K562 (cell line): Measurements from ENCODE around the gene RAI1. TPM values are rescaled to one million over a fixed set of nuclear protein-coding genes. Genes with fewer than 3 reads are reported as not detected.

Source experiments
- CBFA2T2 ChIP-seq: fragments of 450-650 bp; conservative IDR thresholded peaks from 2 replicates; pipeline ENCODE4 v1.6.1; 2017; ENCODE audit warnings: mild to moderate bottlenecking
- DPF2 ChIP-seq: fragments of 450-650 bp; IDR thresholded peaks from 2 replicates; pipeline ENCODE4 v1.6.1; 2016
- HMGN3 ChIP-seq: IDR thresholded peaks from 2 replicates; pipeline ENCODE4 v1.6.1; 2011; ENCODE audit warnings: borderline replicate concordance, low read depth, mild to moderate bottlenecking, mixed read lengths, low read length; ENCODE audit not compliant: insufficient read length; ENCODE audit errors: extremely low read depth
- NFIC ChIP-seq: fragments of 450-650 bp; IDR thresholded peaks from 2 replicates; pipeline ENCODE4 v1.6.1; 2017; ENCODE audit warnings: mild to moderate bottlenecking, inconsistent platforms
- NFRKB ChIP-seq: fragments of 450-650 bp; IDR thresholded peaks from 2 replicates; pipeline ENCODE4 v1.6.1; 2016; ENCODE audit warnings: low read depth
- RBM34 ChIP-seq: fragments of 200-400 bp; formaldehyde crosslinking; IDR thresholded peaks from 2 replicates; pipeline ENCODE4 v1.6.1; 2018; ENCODE audit warnings: low read length, borderline replicate concordance; ENCODE audit not compliant: insufficient read depth
- RCOR1 ChIP-seq, 2 experiments: IDR thresholded peaks; 2 replicates each; pipeline ENCODE4 v1.6.1; 2012; ENCODE audit warnings: low read depth in 2 of 2, low read length in 2 of 2, borderline replicate concordance in 1 of 2, improper control_type of control experiment in 1 of 2
- RFX7 ChIP-seq: fragments of 250-450 bp; sonication (Bioruptor Pico); IDR thresholded peaks from 2 replicates; pipeline ENCODE4 v1.5.1; 2021; ENCODE audit warnings: mild to moderate bottlenecking
- RNF2 ChIP-seq: sonication (generic); IDR thresholded peaks from 2 replicates; pipeline ENCODE4 v1.6.1; 2016
- SMC3 ChIP-seq: conservative IDR thresholded peaks from 2 replicates; pipeline ENCODE4 v1.6.1; 2011; ENCODE audit warnings: low read depth, low read length, improper control_type of control experiment; ENCODE audit not compliant: insufficient read depth
- TEAD1 ChIP-seq, 2 experiments: fragments of 450-650 bp in 1 of 2; sonication (generic) in 1 of 2; formaldehyde crosslinking; IDR thresholded peaks; 2 replicates each; pipeline versions ENCODE4 v1.4.0 to v1.8.0; 2020 to 2022; ENCODE audit warnings: mild to moderate bottlenecking in 2 of 2, missing genetic modification reagents in 1 of 2
- XRCC4 ChIP-seq: IDR thresholded peaks from one replicate; pipeline ENCODE4 v1.6.1; 2011; ENCODE audit not compliant: insufficient read depth, insufficient read length; ENCODE audit errors: extremely low read depth
- ZKSCAN1 ChIP-seq: fragments of 150-350 bp; IDR thresholded peaks from 2 replicates; pipeline ENCODE4 v1.6.1; 2016; ENCODE audit warnings: low read depth, low read length
- ZNF583 ChIP-seq: fragments of 250-450 bp; sonication (Bioruptor Pico); IDR thresholded peaks from 2 replicates; pipeline ENCODE4 v1.4.0; 2020
- ZNF707 ChIP-seq: fragments of 250-450 bp; sonication (Bioruptor Pico); conservative IDR thresholded peaks from 2 replicates; pipeline ENCODE4 v1.8.0; 2022; ENCODE audit warnings: inconsistent platforms, mild to moderate bottlenecking, moderate library complexity
- ZNF766 ChIP-seq: fragments of 200-800 bp; sonication (Bioruptor generic); conservative IDR thresholded peaks from 2 replicates; pipeline ENCODE4 v1.6.1; 2016; ENCODE audit warnings: missing genetic modification characterization, missing compliant biosample characterization
- polyA plus RNA-seq, 8 experiments: library from polyadenylated mRNA; depleted of rRNA in 4 of 8; stranded (reverse) in 5 of 8; unstranded in 3 of 8; fragments of >200 nt; fragmentation: Nextera tagmentation in 2 of 8; fragmentation: Illumina TruSeq in 1 of 8; extraction: Ambion mirVana in 2 of 8; extraction: Trizol in 1 of 8; gene quantifications; 2 replicates each; pipeline versions ENCODE4 v1.2.1 to v1.2.3, GENCODE V29; 2011 to 2014; ENCODE audit warnings: inconsistent platforms in 1 of 8, missing spikeins in 1 of 8
- total RNA-seq, 7 experiments: library from RNA; depleted of rRNA in 6 of 7; stranded (reverse); fragments of >200 nt in 6 of 7; fragmentation: Illumina TruSeq in 2 of 7; extraction: Trizol in 2 of 7; gene quantifications; 2 replicates each; pipeline versions ENCODE4 v1.2.1 to v1.2.3, GENCODE V29; 2011 to 2021; ENCODE audit warnings: low replicate concordance in 1 of 7
- TF ChIP-seq, protein P1 (sequence below), 2 experiments: fragments of 450-650 bp; formaldehyde crosslinking in 1 of 2; IDR thresholded peaks; 2 replicates each; pipeline versions ENCODE4 v1.4.0 to v1.6.1; 2014 to 2020; ENCODE audit warnings: mild to moderate bottlenecking in 2 of 2, borderline replicate concordance in 1 of 2, low read depth in 1 of 2
- TF ChIP-seq, protein P2 (sequence below): sonication (generic); formaldehyde crosslinking; IDR thresholded peaks from 2 replicates; pipeline ENCODE4 v1.9.0; 2022; ENCODE audit warnings: mild to moderate bottlenecking, missing genetic modification reagents
- TF ChIP-seq, protein P3 (sequence below): sonication (generic); formaldehyde crosslinking; IDR thresholded peaks from 2 replicates; pipeline ENCODE4 v1.5.0; 2020; ENCODE audit warnings: missing genetic modification reagents

The RAI1 gene
- total and polyA plus RNA-seq, 9 of the 15 experiments (the other 6 are each of a cell fraction or from before 2014, with no cell fraction given), result 0.68 to 19.9 (median 5.5) TPM

DNA sequence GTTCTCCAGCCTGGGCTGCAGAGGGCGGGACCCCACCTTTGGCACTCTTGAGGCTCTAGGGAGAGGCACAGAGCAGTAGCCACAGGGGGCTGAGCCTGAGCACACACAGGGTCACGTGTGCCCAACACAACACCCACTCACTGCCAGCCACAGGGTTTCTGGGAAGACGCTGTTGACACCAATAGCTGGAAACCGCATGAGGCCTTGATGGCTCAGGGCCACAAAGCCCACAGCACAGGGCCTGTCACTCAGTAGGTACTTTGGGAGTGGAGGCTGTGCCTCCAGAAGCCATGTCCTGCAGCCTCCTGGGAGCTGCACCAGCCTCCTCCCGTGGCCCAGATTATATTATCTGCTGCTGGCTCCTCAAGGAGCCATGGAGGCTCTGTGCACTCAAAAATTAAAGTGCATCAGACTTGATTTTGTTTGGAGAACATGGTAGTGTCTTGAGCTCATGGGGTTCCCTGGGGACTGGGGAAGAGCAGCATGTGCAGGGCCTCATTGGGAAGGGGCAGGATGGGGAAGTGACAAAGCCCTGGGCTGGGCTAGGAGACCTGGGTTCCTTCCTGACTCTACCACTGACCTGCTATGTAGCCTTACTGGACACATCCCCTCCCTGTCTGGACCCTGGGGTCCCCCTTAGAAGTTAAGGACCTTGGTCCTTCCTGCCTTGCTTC, 168.0 kb downstream of the RAI1 start (continued):
- TF ChIP-seq, protein P1, sequence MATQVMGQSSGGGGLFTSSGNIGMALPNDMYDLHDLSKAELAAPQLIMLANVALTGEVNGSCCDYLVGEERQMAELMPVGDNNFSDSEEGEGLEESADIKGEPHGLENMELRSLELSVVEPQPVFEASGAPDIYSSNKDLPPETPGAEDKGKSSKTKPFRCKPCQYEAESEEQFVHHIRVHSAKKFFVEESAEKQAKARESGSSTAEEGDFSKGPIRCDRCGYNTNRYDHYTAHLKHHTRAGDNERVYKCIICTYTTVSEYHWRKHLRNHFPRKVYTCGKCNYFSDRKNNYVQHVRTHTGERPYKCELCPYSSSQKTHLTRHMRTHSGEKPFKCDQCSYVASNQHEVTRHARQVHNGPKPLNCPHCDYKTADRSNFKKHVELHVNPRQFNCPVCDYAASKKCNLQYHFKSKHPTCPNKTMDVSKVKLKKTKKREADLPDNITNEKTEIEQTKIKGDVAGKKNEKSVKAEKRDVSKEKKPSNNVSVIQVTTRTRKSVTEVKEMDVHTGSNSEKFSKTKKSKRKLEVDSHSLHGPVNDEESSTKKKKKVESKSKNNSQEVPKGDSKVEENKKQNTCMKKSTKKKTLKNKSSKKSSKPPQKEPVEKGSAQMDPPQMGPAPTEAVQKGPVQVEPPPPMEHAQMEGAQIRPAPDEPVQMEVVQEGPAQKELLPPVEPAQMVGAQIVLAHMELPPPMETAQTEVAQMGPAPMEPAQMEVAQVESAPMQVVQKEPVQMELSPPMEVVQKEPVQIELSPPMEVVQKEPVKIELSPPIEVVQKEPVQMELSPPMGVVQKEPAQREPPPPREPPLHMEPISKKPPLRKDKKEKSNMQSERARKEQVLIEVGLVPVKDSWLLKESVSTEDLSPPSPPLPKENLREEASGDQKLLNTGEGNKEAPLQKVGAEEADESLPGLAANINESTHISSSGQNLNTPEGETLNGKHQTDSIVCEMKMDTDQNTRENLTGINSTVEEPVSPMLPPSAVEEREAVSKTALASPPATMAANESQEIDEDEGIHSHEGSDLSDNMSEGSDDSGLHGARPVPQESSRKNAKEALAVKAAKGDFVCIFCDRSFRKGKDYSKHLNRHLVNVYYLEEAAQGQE (IDR thresholded peaks at IDR 0.05; ENCODE audit: borderline replicate concordance), result 0 out of 2 replicates have a peak, but pooled peaks have one; percentile 4
- TF ChIP-seq, protein P1 (CRISPR knock-in tag; IDR thresholded peaks at IDR 0.05; ENCODE audit: low read depth), result no peak
- TF ChIP-seq, protein P2, sequence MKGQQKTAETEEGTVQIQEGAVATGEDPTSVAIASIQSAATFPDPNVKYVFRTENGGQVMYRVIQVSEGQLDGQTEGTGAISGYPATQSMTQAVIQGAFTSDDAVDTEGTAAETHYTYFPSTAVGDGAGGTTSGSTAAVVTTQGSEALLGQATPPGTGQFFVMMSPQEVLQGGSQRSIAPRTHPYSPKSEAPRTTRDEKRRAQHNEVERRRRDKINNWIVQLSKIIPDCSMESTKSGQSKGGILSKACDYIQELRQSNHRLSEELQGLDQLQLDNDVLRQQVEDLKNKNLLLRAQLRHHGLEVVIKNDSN (CRISPR knock-in tag), result peak; percentile 66
- no peak for TF ChIP-seq RCOR1 (IDR thresholded peaks at IDR 0.05; ENCODE audit: borderline replicate concordance in 1 of 2, low read depth in 2 of 2, low read length in 2 of 2)
- TF ChIP-seq RFX7 (CRISPR knock-in tag), result no peak
- no peak for TF ChIP-seq RBM34
- no peak for TF ChIP-seq HMGN3
- TF ChIP-seq NFIC, result peak; percentile 29; the same call in 1 of the 2 replicates
- no peak for TF ChIP-seq ZNF583 (CRISPR knock-in tag)
- TF ChIP-seq, protein P3, sequence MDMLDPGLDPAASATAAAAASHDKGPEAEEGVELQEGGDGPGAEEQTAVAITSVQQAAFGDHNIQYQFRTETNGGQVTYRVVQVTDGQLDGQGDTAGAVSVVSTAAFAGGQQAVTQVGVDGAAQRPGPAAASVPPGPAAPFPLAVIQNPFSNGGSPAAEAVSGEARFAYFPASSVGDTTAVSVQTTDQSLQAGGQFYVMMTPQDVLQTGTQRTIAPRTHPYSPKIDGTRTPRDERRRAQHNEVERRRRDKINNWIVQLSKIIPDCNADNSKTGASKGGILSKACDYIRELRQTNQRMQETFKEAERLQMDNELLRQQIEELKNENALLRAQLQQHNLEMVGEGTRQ (CRISPR knock-in tag), result peak; percentile 78
- TF ChIP-seq TEAD1 (CRISPR knock-in tag; IDR thresholded peaks at IDR 0.05), result no peak
- no peak for TF ChIP-seq XRCC4
- TF ChIP-seq DPF2, result no peak
- no peak for TF ChIP-seq RNF2
- peak; percentile 47; the same call in 1 of the 2 replicates for TF ChIP-seq ZNF766 (CRISPR knock-in tag)
- peak; percentile 35; the same call in 1 of the 2 replicates for TF ChIP-seq CBFA2T2
- no peak for TF ChIP-seq NFRKB
- peak; percentile 81 for TF ChIP-seq ZKSCAN1
- no peak for TF ChIP-seq ZNF707 (CRISPR knock-in tag)
- no peak for TF ChIP-seq SMC3
